Left hindlimb (tissue), 1 donor: ENCODE measurements around the gene NLGN1.
"Not testable (repeated sequence)": the region's sequence is repeated elsewhere in the genome, so short reads cannot be mapped to it uniquely, and the experiment has no call there.

Source experiments
- DNase-seq: peaks from one replicate; pipeline ENCODE4 v3.0.0-alpha.2; 2018

The NLGN1 gene

DNA sequence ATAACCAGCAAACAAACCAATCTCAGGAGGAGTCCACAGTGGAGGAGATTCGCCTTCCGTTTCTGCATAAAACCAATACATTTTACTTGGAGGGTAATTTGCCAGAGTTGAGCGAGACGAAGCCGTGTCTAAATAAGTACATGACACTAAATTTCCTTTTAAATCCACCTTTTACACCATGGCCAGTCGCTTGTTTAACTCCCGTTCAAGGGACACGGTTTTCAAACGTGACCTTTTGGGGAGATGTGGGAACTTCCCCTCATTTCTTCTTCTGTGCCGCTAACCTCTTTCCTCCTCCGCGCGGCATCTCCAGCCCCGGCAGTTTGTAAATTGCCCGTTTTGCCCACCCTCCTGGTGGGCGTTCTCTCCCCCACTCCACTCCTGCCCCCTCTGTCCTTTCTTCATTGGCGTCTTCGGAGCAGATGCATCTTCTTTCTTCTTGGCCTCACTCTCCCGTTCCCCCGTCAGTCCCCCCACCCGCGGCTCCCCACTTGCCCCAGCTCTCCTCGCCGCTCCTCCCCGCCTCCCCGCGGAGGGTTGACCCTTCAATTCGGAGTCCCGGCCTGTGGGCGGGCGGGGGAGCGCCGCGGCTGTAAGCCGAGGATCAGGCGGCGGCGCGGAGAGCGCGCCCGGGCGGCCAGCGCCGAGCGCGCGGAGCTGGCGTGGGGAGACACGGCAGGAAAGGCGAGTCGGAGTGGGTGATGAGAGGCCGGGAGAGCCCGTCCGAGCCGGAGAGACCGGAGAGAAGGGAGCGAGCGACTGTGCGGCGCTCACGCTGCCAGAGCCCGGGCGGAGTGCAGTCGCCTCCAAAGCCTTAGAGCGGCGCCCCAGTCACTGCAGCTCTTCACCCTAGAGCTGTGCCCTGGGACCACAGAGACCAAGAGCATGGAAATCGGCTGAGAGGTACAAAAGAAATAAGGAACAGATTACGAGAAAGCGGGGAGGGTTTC, at the start of gene NLGN1:
NLGN1 (plus strand) TSS at position 584 of the 950 bp plus-strand sequence.
- peak; percentile 89 for DNase-seq

DNA sequence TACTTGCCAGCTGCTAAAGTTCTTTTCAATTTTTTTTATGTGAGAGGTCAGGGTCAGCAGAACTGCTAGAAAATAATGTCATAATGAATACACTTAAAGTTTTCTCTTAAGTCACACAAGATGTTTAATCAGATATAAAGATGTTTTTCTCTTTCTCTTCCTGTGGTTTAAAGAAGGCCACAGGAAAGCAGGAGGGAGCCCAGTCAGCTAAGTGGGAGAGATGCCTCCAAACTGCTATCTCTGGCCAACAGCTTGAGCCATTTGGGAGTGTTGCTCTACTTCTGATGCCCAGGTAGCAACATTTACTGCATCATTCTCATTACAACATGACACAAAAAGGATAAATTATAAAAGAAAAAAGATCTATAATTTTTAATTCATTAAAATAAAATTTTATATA, 45.7 kb upstream of the NLGN1 start:
- no peak for DNase-seq

DNA sequence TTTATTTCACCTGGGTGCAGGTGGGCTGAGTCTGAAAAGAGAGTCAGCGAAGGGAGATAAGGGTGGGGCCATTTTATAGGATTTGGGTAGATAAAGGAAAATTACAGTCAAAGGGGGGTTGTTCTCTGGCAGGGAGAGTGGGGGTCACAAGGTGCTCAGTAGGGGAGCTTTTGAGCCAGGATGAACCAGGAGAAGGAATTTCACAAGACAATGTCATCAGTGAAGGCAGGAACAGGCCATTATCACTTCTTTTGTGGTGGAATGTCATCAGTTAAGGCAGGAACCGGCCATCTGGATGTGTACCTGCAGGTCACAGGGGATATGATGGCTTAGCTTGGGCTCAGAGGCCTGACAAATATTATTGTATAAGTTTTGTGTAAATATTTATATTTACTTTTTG, 44.4 kb upstream of the NLGN1 start:
- DNase-seq = not testable (repeated sequence)

DNA sequence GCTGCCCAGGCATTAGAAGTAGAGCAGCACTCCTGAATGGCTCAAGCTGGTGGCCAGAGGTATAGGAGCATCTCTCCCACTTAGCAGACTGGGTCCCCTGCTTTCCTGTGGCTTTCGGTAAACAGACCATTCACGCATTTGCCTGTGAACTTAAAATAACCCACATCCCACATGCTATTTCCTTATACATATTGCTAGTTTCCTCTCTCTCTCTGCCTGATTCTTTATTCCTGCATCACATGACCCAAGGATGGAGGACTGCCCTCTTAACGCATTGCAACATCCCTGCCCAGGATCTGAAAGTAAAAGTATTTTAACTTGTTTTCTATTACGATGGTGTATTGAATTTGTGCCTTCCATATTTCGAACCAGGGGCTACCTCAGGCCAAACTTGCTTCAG, 43.4 kb upstream of the NLGN1 start:
- no peak for DNase-seq

DNA sequence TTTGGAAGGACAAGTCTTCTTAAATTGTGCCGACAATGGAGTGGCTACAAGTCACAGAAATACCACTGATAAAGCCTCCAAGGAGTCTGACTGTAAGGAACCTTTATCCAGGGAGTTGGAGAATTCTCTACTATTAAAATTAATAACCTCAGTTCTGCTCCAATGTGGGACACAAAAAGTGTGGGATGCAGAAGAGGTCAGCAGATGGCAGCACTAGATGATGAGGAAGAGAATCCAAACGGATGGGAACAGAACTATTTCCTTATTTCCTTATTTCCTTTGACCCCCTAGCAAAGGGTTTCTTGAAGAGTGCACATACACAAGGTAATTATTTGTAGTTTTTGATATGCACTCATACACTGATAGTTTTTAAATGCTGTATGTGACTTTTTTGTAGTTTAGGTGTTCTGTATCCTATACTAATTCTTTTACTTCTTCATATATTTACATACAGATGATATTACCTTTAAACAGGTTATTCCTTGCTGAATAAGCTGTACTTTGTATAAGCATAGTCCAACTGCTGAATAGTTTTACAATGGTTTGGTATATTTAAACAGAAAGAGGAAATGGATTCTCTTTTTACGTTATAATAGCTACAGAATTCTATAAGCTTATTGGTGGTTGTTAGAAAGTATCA, 25.6 kb upstream of the NLGN1 start:
- no peak for DNase-seq

DNA sequence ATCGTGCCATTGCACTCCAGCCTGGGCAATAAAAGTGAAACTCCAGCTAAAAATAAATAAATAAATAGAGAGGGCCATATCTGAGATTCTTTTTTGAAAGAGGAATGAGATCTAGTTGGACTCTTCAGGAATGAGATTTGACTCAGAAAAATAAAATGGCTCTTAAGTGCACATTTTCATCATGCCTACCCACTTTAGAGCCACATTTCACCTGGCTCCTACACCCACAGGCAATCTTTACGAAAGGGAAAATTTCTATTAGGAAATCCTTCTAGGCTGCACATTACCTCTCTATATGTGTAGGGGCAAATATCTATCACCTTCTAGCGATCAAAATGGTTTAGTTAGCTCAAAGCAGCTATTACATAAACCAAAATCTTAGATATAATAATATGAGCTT, 16.9 kb upstream of the NLGN1 start:
- no peak for DNase-seq

DNA sequence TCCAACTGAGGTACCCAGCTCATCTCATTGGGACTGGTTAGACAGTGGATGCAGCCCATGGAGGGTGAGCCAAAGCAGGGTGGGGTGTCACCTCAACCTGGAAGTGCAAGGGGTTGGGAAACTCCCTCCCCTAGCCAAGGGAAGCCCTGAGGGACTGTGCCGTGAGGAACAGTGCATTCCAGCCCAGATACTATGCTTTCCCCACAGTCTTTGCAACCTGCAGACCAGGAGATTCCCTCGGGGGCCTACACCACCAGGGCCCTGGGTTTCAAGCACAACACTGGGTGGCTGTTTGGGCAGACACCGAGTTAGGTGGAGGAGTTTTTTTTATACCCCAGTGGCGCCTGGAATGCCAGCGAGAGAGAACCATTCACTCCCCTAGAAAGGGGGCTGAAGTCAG, 15.6 kb upstream of the NLGN1 start:
- not testable (repeated sequence) for DNase-seq

DNA sequence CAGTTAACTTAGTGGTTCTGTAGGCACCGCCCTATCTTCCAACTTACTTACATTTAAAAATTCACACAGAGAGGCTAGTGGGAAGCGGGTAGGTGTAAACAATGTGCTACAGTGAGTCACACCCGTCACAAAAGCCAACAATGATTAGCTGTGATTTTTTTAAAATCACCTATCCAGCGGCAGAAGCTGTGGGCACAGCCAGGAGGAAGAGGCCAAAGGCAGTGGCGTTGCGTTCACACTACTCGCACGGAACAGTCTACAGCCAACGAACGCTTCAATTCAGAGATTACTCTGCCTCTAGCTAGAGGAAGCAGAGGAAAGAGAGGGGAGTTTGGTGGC, 2.5 kb upstream of the NLGN1 start:
- no peak for DNase-seq

DNA sequence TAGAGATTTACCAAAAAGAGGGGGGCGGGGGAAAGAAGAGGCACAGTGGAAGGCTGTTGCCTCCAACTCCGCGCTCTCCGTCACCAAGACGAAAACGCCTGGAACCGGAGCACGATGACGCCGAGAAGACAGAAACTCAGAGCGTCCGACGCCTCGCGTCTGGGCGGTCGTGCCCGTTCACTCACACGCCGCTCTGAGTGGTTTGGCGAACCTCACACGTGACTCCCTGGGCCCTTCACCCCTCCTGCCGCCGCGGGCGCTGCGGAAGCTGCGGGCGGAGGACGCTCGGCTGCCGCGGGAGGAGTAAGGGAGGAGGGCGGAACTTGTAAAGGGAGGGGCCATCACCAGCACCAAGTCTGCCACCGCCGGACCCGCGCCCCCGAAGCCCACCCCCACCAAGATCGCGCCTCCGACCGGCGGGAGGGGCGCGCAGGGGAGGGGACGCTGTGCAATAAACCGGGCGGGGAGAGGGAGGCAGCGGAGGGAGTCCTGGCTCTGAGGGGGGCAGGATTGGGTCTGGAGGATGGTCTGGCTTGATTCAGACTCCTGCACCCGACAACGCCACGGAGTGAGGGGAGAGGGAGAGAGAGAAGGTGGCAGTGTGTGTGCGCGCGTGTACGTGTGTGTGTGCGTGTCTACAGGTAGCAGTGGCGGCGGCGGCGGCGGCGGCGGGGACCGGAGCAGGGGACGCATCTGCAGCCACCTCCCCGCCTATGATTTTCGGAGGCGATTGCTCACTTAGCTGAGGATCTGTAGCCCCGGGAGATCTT, 1.9 kb upstream of the NLGN1 start:
- peak; percentile 91 for DNase-seq

DNA sequence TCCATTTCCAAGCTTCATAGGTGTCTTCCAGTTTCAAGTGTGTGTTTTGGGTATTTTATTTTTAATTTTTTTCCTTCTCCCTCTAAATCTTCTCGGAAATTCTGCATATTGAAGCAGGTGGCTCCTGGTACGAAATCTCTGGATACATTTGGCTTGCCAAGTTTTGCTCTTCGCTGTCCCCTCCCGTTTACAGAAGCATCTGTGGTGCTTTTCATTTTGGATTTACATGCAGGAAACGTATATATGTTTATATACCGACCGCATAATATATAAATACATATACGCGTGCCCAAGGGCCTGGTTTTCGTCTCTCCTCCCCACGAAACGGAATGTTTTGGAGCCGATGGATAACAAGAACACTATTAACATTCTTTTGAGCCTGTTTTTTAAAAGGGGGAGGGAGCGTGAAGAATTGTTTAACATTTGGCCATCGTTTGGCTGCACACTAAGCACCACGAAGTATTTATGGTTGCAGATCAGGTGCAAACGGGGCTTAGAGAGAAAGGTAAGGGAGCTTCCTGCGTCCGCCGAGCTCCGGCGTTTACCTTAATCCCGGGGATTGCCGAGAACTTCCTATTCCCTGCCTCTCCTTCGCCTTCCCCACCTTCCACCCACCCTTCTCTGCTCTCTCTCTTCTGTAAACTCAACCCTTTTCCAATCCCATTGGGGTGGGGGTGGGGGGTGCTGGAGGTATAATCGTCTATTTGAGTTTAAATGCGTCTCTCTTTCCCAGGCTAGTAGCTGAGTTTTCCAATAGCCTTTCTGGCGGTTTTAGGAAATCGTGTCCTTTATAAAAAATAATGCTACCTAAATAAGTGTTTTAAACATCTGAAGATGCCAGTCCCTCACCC, 1.1 kb upstream of the NLGN1 start:
- peak; percentile 33 for DNase-seq

DNA sequence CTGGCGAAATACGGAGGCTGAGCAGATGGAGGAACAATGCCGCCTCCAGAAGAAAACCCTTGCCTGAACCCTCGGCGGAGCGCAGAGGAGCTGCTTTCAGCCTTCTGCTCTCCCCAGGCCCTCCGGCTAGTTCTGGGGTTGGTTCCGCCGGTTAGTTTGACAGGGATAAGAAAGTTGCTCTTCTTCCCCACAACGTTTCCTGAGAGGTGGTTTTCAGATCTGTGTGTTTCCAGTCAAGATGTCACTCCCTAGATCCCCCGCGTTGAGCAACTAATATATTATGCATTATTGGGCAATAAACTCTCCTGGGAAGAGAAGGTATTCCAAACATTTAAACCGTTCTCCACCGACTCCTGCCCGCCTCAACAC, 551 bp downstream of the NLGN1 start:
- DNase-seq = no peak

DNA sequence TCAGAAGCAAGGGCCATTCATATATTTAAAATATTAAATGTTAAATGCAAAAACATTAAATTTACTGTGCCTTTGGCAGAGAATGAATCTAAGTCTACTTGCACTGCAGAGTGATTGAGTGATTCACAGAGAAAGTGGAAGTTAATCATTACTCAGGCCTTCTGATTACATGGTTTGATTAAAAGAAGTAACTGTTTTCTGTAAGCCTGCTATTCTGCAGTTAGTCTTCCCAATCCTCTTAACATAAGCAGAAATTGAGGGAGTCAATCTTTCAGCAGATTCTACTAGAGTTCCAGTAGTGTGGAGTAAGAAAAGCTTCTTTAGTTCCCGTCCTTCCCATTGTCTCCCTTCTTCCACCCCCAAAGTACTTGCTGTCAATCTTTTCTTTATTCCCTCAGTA, 1.5 kb downstream of the NLGN1 start:
- no peak for DNase-seq

DNA sequence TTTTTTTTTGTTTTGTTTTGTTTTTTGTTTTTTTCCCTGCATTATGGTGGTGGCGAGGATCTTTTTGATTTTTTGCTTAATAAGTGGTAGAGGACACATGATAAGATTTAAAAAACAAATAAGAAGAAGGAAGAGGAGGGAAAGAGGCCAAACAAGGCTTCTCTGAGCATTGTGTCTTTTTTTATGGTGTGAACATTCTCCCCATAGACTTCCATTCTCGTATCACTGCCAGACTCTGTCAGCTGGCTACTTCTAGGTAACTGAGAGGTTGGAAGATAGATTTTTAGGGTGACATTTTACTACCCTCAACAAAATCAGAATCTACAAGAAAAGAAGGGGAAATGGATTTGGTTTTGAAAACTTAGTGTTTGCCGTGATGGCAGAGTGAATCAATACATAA, 3.8 kb downstream of the NLGN1 start:
- DNase-seq = no peak

DNA sequence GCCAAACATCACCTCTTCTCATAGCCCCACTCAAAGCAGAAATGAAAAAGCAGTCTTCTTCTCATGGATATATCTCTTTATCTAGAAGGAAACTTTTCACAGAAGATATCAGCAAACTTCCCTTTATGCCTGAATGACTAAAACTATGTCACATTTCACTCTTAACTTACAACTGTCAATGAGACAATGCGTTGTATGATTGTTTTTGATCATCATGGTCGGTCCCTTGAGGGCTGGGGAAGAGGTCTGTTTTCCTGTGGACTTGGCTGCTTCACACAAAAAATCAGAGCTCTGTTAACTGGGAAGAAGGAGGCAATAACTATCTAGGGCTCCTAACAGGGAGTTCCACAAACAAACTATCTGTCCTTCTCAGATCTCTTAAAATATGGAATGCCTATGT, 5.1 kb downstream of the NLGN1 start:
- no peak for DNase-seq

DNA sequence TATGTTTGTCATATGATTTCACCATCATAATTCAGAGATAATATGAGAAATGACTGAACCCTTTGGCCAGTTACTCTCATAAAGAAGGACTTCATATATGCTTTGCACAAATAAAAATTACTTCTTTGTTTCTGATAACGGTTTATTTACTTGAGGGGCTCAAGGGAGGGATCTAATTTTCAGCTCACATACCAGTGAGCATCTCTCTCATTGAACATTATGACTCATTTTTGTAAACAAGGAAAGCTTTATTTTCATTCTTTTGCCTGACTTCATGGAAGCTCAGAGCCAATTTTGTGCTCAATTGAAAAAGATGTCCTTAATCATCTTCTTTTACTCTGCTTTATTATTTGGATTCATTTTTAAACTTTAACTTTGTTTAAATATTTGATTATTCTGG, 5.8 kb downstream of the NLGN1 start:
- DNase-seq = no peak

DNA sequence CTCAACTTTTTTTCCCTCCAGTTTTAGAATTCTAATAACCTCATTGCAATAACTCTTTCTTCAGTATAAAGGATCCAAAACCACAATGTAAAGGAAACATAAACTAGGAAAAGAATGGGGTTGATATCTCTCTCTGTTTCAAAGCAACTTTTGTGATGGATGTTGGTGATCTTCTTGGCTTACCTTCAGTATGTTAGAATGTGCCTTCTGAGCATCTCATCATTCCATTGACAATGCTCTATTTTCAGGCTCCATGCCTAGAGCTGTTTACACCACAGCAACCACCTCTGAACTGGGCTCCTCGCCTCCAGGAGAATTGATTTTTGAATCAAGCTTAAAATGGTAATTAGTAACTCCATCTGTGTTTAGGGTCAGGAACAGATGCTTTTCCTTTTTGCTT, 6.6 kb downstream of the NLGN1 start:
- DNase-seq = no peak

DNA sequence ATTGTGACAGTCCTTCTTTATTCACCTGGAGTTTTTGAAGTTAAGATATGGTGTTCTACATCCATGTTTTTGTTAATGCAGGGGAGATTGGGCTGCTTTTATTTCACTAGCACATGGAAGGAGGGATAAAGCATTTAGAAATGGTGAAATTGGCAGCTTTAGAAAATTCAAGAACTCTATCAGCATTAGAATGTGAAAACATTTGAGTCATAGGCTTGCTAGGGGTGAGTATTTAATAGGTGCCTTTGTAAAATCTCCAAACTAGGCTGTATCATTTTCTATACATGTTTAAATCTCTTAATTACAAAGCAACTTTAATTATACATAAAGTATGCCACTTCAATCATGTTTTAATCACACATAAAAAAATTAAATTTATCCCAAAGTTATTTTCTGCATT, 12.9 kb downstream of the NLGN1 start:
- DNase-seq = no peak

DNA sequence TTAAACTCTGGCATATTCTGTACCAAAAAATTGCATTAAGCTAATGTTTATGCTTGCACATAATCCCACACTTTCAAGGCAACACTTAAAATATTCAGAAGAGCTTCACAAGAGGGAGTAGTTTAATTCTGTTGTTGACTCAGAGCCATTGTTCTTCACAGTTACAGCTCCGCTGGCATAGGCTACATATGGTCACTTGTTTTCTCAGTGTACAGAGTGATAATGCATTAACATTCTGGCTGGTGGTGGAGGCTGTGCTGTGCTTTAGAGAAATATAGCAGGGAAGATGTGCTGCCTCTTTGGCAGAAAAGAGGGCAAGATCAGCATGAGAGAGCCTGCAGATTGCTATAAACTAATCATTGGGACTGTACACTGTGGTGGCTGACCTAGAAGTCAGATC, 13.3 kb downstream of the NLGN1 start:
- DNase-seq = no peak

DNA sequence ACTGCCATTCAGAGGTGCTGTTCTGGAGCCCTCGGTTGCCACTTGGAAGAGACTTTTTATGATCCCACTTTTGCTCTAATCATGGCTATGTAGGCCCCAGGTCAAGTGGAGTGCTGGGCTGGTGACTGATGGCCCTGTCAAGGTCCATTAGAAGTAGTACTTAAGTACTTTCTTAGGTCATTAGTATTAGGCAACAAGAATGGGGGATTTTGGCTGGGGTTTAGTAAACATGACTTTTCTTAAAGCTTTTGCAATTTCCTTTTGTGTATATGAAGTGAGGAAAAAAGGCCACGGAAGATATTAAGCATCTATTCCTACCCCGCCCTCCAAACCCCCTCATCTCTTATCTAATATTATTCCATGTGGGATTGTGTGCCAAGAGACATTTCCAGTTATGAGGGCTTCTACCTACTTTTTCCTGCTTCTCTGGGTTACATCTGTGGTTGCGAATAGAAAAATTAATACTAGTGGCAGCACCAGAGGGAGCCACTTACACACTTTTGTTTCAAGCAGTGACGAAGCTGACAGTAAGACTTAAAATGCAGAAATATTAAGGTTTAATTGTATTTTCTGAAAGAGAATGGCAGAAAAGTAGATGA, 13.9 kb downstream of the NLGN1 start:
- no peak for DNase-seq

DNA sequence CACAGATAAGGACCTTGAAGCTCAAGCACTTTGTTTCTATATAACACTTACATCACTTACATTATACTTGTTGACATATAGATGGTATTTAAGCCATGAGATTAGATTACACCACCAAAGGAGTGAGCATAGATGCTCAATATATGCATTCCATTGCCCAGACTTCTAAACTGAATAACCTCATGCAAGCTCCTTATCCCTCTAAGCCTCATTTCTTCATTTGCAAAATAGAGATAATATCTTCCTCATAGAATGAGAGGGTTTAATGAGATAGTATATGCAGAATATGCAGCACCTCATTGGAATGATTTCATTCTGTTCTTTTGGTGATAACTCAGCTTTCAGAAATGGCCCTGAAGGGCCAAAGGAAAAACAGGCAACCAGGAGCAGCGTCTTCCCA, 18.5 kb downstream of the NLGN1 start:
- no peak for DNase-seq

DNA sequence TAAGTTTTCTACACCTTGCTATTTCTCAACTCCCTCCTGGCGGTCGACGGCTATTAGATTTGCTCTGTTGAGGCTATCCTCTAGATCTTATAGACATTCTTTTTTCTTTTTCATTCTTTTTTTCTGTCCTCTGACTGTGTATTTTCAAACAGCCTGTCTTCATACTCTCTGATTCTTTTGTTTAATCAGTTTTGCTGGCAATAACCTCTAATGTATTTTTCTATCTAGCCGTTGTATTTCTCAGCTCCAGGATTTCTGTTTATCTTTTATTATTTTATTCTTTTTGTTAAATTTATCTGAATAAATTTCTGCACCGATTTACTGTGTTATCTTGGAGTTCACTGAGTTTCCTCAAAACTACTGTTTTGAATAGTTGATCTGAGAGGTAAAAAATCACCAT, 31.5 kb downstream of the NLGN1 start:
- no peak for DNase-seq

DNA sequence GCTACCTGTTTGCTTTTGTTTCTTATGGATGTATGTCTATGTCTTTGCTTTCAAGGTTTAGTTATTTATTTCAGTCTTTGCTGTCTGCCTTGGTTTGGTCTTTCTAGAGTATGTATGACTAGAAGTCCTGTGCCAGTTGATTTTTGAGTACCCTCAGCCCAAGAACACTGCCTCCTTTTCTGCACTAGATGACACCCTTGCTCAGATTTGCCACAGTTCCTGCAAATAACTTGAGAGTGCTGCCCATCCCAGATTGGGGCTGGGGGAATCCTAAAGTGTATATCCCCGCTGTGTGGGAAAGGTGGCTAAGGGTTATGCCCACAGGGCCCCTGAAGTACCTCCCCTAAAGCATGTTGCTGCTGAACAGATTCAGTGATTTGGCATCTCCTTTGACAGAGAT, 32.0 kb downstream of the NLGN1 start:
- DNase-seq = no peak

DNA sequence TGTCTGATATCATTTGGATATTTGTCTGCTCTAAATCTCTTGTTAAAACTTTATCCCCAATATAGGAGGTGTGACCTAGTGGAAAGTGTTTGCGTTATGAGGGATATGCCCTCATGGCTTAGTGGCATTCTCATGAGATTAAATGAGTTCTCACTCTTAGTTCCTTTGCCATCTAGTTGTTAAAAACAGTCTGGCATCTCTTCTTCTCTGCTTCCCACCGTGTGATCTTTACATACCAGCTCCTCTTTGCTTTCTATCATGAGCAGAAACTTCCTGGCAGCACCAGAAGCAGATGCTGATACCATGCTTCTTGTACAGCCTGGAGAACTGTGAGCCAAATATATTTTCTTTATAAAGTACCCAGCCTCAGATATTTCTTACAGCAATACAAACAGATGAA, 33.0 kb downstream of the NLGN1 start:
- no peak for DNase-seq
